SK-N-MC (cell line): ENCODE results near the gene KL.

Experiments
- EZH2 ChIP-seq: fragments of 200-600 bp; sonication (generic); IDR thresholded peaks from one replicate; pipeline ENCODE4 v1.6.1; 2017; ENCODE audit warnings: antibody characterized with exemption
- POLR2AphosphoS5 ChIP-seq: IDR thresholded peaks from 2 replicates; pipeline ENCODE4 v1.6.1; 2012; ENCODE audit warnings: mild to moderate bottlenecking, low read depth, low read length, borderline replicate concordance

DNA sequence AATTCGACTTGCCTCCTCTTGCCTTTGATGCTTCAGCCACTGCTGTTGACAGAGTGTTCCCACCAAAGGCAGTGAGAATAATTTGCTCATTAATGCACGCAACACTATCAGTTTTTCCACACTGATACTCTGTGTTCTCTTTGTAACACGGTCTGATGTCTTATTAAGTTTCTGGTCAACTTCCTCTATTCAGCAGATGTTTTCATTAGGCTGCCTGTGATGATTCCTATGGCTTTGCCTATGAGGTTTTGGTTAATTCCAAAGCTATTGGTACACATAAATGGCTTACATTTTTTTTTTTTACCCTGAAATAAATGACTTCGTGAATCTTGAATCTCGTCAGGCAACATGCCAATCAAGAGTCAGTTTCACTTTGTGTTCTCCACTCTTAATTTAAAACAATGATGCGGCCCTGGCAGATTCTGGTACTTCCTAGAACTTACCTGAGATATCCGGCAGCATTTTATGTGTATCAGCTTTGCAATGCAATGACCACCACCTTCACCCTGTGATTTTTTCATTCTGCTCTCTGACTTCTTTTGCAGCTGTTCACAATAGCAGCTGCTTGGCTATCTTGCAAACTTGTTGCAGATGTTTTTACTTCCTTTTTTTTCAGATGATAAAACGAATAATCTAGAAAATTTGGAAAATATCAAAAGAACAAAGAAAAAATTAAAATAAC lies 27.5 kb upstream of the KL start:
- TF ChIP-seq EZH2: no peak
- TF ChIP-seq POLR2AphosphoS5: no peak
